HepG2 (cell line): ENCODE measurements around the gene FGD4. TPM values are rescaled to one million over a fixed set of nuclear protein-coding genes. Genes with fewer than 3 reads are reported as not detected.

ENCODE experiments used
- ATAC-seq: fragments of 200-7000 bp; cut with Tn5 transposase; 3 replicates; pipeline ENCODE4 v1.9.1; 2020; ENCODE audit warnings: mild to moderate bottlenecking, moderate library complexity
- BruUV-seq: library from RNA; stranded (reverse); fragments of 400-500 nt; replicated peaks from 2 replicates; lab custom pipeline; 2021; lab: Mats Ljungman, UMichigan
- CTCF ChIA-PET: fragments of 300-600 bp; formaldehyde crosslinking; extraction: SDS; loops from one replicate; lab custom pipeline; 2021; ENCODE audit warnings: low total read pairs, inconsistent platforms, low intra/inter-chr PET ratio; lab: Yijun Ruan, JAX
- POLR2A ChIA-PET: fragments of 350-600 bp; sonication (Branson Sonifier 250); formaldehyde crosslinking; loops from one replicate; lab custom pipeline; 2020; ENCODE audit warnings: antibody characterized with exemption, inconsistent platforms; lab: Yijun Ruan, JAX
- DNase-seq: peaks from one replicate; pipeline ENCODE4 v3.0.0-alpha.2; 2015; ENCODE audit warnings: low spot score
- FAIRE-seq: peaks from 3 replicates; lab custom pipeline; 2011; peaks lifted over from hg19 to GRCh38; lab: Jason Lieb, UNC
- H2AFZ ChIP-seq: one replicate; pipeline ENCODE4 v1.6.1; 2011; ENCODE audit warnings: low read length, inconsistent platforms
- H3K27ac ChIP-seq: fragments of 300-600 bp; 3 replicates; pipeline ENCODE4 v1.8.0; 2011; ENCODE audit warnings: mixed run types, mild to moderate bottlenecking, mixed read lengths, low read length, inconsistent platforms; ENCODE audit not compliant: insufficient read depth; ENCODE audit errors: extremely low read length
- H3K27me3 ChIP-seq, 2 experiments: fragments of 200-600 bp in 1 of 2; 2 replicates in 1 of 2; 3 replicates in 1 of 2; pipeline versions ENCODE4 v1.6.0 to v1.8.0; 2011; ENCODE audit warnings: low read length in 2 of 2, mild to moderate bottlenecking in 2 of 2, moderate library complexity in 2 of 2, inconsistent platforms in 1 of 2; ENCODE audit not compliant: insufficient read depth in 2 of 2, control insufficient read depth in 1 of 2
- H3K36me3 ChIP-seq, 2 experiments: fragments of 200-600 bp in 1 of 2; replicated peaks in 1 of 2; 2 replicates in 1 of 2; 3 replicates in 1 of 2; pipeline versions ENCODE4 v1.5.1 to v1.8.0; 2011; ENCODE audit warnings: low read length in 2 of 2, inconsistent platforms in 1 of 2; ENCODE audit not compliant: insufficient read depth in 2 of 2, control insufficient read depth in 1 of 2
- H3K4me1 ChIP-seq: 2 replicates; pipeline ENCODE4 v1.5.1; 2012; ENCODE audit warnings: low read length, inconsistent platforms; ENCODE audit not compliant: insufficient read depth
- H3K4me2 ChIP-seq: 2 replicates; pipeline ENCODE4 v1.6.0; 2011; ENCODE audit warnings: low read depth, low read length, inconsistent platforms
- H3K4me3 ChIP-seq, 3 experiments: fragments of 200-600 bp in 1 of 3; sonication (generic), shearing (Covaris generic) in 1 of 3; replicated peaks in 1 of 3; 2 replicates each; pipeline ENCODE4 v1.5.1; 2011 to 2016; ENCODE audit warnings: low read length in 3 of 3, inconsistent platforms in 2 of 3, low read depth in 2 of 3, mild to moderate bottlenecking in 2 of 3, control low read depth in 1 of 3, mixed read lengths in 1 of 3; ENCODE audit not compliant: insufficient read depth in 1 of 3
- H3K79me2 ChIP-seq: one replicate; pipeline ENCODE4 v1.6.1; 2011; ENCODE audit warnings: low read length, inconsistent platforms; ENCODE audit not compliant: insufficient read depth
- H3K9ac ChIP-seq: 2 replicates; pipeline ENCODE4 v1.6.0; 2011; ENCODE audit warnings: mild to moderate bottlenecking, low read depth, low read length, inconsistent platforms; ENCODE audit not compliant: insufficient read depth
- H3K9me3 ChIP-seq: 2 replicates; pipeline ENCODE4 v1.5.1; 2012; ENCODE audit warnings: mild to moderate bottlenecking, low read length
- H4K20me1 ChIP-seq: 2 replicates; pipeline ENCODE4 v1.6.0; 2011; ENCODE audit warnings: inconsistent platforms, mild to moderate bottlenecking, low read length, moderate library complexity; ENCODE audit not compliant: insufficient read depth
- ATF7 ChIP-seq, 2 experiments: fragments of 450-650 bp in 1 of 2; sonication (generic) in 1 of 2; formaldehyde crosslinking in 1 of 2; IDR thresholded peaks; 2 replicates each; pipeline versions ENCODE4 v1.4.0 to v1.6.1; 2016 to 2020; ENCODE audit warnings: antibody characterized with exemption in 1 of 2, mild to moderate bottlenecking in 1 of 2, missing genetic modification reagents in 1 of 2
- CAMTA2 ChIP-seq: sonication (generic); formaldehyde crosslinking; IDR thresholded peaks from 2 replicates; pipeline ENCODE4 v1.4.0; 2020; ENCODE audit warnings: mild to moderate bottlenecking, missing genetic modification reagents, borderline replicate concordance
- ELK4 ChIP-seq: sonication (generic); formaldehyde crosslinking; IDR thresholded peaks from 2 replicates; pipeline ENCODE4 v1.9.0; 2021; ENCODE audit warnings: missing genetic modification reagents, borderline replicate concordance
- FLYWCH1 ChIP-seq: sonication (generic); formaldehyde crosslinking; IDR thresholded peaks from 2 replicates; pipeline ENCODE4 v1.8.1; 2023; ENCODE audit warnings: mild to moderate bottlenecking, missing genetic modification reagents
- GFI1 ChIP-seq: sonication (generic); formaldehyde crosslinking; IDR thresholded peaks from 2 replicates; pipeline ENCODE4 v1.5.0; 2020; ENCODE audit warnings: missing genetic modification reagents, mild to moderate bottlenecking, borderline replicate concordance
- ZNF20 ChIP-seq: sonication (generic); formaldehyde crosslinking; IDR thresholded peaks from 2 replicates; pipeline ENCODE4 v1.4.0; 2020; ENCODE audit warnings: mild to moderate bottlenecking, moderate library complexity, missing genetic modification reagents
- ZNF263 ChIP-seq: sonication (generic); formaldehyde crosslinking; IDR thresholded peaks from 2 replicates; pipeline ENCODE4 v1.4.0; 2020; ENCODE audit warnings: missing genetic modification reagents
- ZNF543 ChIP-seq: sonication (generic); formaldehyde crosslinking; IDR thresholded peaks from 2 replicates; pipeline ENCODE4 v1.4.0; 2020; ENCODE audit warnings: mild to moderate bottlenecking, missing genetic modification reagents
- ZNF605 ChIP-seq: sonication (generic); formaldehyde crosslinking; IDR thresholded peaks from 2 replicates; pipeline ENCODE4 v1.8.0; 2022; ENCODE audit warnings: mild to moderate bottlenecking, missing genetic modification reagents
- ZNF674 ChIP-seq: sonication (generic); formaldehyde crosslinking; IDR thresholded peaks from 2 replicates; pipeline ENCODE4 v1.5.0; 2020; ENCODE audit warnings: low read depth, mild to moderate bottlenecking, missing genetic modification reagents
- ZNF790 ChIP-seq: sonication (generic); formaldehyde crosslinking; IDR thresholded peaks from 2 replicates; pipeline ENCODE4 v1.8.0; 2022; ENCODE audit warnings: missing genetic modification reagents, mild to moderate bottlenecking, borderline replicate concordance
- ZNF83 ChIP-seq: sonication (generic); formaldehyde crosslinking; IDR thresholded peaks from 2 replicates; pipeline ENCODE4 v1.4.0; 2020; ENCODE audit warnings: missing genetic modification reagents, mild to moderate bottlenecking, borderline replicate concordance
- in situ Hi-C: cut with HindIII; loops from 2 replicates; pipeline ENCODE4 v1.10.0; 2017; ENCODE audit warnings: low pct_unique_long_range_greater_than_20kb; ENCODE audit not compliant: extremely low pct_ligation_motif_present
- intact Hi-C: fragments of 100-400 bp; cut with micrococcal nuclease; formaldehyde crosslinking; loops from one replicate; pipeline ENCODE4 v1.10.0; 2022; ENCODE audit not compliant: unreplicated experiment
- polyA plus RNA-seq, 8 experiments: library from polyadenylated mRNA; depleted of rRNA in 3 of 8; stranded (reverse) in 7 of 8; unstranded in 1 of 8; fragments of >200 nt; fragmentation: Illumina TruSeq in 4 of 8; extraction: Trizol in 4 of 8; gene quantifications; 2 replicates each; pipeline versions ENCODE4 v1.2.1 to v1.2.3, GENCODE V29; 2011 to 2016; ENCODE audit warnings: low read depth in 4 of 8, missing spikeins in 1 of 8, mixed read lengths in 1 of 8; ENCODE audit not compliant: insufficient read depth in 1 of 8
- total RNA-seq, 5 experiments: library from RNA; depleted of rRNA; stranded (reverse); fragments of >200 nt; fragmentation: Illumina TruSeq; extraction: Trizol; gene quantifications; 2 replicates each; pipeline ENCODE4 v1.2.3, GENCODE V29; 2016; ENCODE audit warnings: low read depth in 1 of 5
- TF ChIP-seq, protein P1 (sequence below): sonication (generic); formaldehyde crosslinking; IDR thresholded peaks from 2 replicates; pipeline ENCODE4 v1.8.0; 2022; ENCODE audit warnings: mild to moderate bottlenecking, missing genetic modification reagents
- TF ChIP-seq, protein P2 (sequence below), 2 experiments: IDR thresholded peaks; 2 replicates each; pipeline ENCODE4 v1.6.1; 2011 to 2012; ENCODE audit warnings: low read length in 2 of 2, borderline replicate concordance in 1 of 2, low read depth in 1 of 2, mild to moderate bottlenecking in 1 of 2, moderate library complexity in 1 of 2

The FGD4 gene
- total and polyA plus RNA-seq, 2 of the 13 experiments (the other 11 are each of a cell fraction or from before 2014, with no cell fraction given), result 4.6 to 6.6 TPM

DNA sequence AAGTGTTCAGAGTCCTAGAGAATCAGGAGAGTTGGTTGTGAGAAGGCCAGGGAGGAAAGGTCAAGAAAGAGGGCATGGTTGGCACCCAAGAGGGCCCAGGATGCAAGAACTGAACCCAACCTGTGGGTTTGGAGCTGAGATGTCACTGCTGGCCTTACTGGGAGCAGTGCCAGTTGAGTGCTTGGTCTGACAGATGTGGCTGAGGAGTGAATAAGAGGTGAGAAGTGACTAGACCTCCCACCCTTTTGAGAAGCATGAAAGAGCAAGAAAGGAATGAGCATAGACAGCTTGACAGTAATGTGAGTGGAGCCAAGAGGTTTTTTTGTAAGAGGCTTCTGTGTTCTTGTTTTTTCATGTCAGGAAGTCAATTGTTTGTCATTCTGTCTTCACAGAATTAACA, 95.3 kb downstream of the FGD4 start:
- no peak overlapping the region for H3K4me3 ChIP-seq
- no TSS peak for BruUV-seq
- in situ Hi-C loops, result no loop called here

More for the DNA sequence above, 95.3 kb downstream of the FGD4 start:
- Histone ChIP-seq H3K9ac (no peak overlapping the region), H3K27me3 (no peaks in the 10 kb centered on the region), H3K27ac (no peak overlapping the region), H2AFZ (no peak overlapping the region), H3K79me2 (no peaks in the 10 kb centered on the region), H3K4me1 (peaks cover 6% of the 10 kb centered on the region), H4K20me1 (no peaks in the 10 kb centered on the region), H3K36me3 (no peaks in the 10 kb centered on the region), H3K4me2 (no peak overlapping the region), H3K9me3 (no peaks in the 10 kb centered on the region)
- TF ChIP-seq ZNF20 (CRISPR knock-in tag) (no peak), ZNF605 (no peak), ELK4 (CRISPR knock-in tag) (no peak), ZNF263 (CRISPR knock-in tag) (no peak), GFI1 (CRISPR knock-in tag) (no peak), CAMTA2 (CRISPR knock-in tag) (no peak), ZNF83 (no peak), FLYWCH1 (CRISPR knock-in tag) (no peak), ZNF543 (CRISPR knock-in tag) (no peak), ZNF790 (CRISPR knock-in tag) (no peak), ZNF674 (CRISPR knock-in tag) (no peak), ATF7 (IDR thresholded peaks at IDR 0.05) (no peak), ATF7 (CRISPR knock-in tag; IDR thresholded peaks at IDR 0.05) (no peak)
- TF ChIP-seq, protein P1, sequence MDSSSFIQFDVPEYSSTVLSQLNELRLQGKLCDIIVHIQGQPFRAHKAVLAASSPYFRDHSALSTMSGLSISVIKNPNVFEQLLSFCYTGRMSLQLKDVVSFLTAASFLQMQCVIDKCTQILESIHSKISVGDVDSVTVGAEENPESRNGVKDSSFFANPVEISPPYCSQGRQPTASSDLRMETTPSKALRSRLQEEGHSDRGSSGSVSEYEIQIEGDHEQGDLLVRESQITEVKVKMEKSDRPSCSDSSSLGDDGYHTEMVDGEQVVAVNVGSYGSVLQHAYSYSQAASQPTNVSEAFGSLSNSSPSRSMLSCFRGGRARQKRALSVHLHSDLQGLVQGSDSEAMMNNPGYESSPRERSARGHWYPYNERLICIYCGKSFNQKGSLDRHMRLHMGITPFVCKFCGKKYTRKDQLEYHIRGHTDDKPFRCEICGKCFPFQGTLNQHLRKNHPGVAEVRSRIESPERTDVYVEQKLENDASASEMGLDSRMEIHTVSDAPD (CRISPR knock-in tag), result no peak
- TF ChIP-seq, protein P2, sequence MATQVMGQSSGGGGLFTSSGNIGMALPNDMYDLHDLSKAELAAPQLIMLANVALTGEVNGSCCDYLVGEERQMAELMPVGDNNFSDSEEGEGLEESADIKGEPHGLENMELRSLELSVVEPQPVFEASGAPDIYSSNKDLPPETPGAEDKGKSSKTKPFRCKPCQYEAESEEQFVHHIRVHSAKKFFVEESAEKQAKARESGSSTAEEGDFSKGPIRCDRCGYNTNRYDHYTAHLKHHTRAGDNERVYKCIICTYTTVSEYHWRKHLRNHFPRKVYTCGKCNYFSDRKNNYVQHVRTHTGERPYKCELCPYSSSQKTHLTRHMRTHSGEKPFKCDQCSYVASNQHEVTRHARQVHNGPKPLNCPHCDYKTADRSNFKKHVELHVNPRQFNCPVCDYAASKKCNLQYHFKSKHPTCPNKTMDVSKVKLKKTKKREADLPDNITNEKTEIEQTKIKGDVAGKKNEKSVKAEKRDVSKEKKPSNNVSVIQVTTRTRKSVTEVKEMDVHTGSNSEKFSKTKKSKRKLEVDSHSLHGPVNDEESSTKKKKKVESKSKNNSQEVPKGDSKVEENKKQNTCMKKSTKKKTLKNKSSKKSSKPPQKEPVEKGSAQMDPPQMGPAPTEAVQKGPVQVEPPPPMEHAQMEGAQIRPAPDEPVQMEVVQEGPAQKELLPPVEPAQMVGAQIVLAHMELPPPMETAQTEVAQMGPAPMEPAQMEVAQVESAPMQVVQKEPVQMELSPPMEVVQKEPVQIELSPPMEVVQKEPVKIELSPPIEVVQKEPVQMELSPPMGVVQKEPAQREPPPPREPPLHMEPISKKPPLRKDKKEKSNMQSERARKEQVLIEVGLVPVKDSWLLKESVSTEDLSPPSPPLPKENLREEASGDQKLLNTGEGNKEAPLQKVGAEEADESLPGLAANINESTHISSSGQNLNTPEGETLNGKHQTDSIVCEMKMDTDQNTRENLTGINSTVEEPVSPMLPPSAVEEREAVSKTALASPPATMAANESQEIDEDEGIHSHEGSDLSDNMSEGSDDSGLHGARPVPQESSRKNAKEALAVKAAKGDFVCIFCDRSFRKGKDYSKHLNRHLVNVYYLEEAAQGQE (IDR thresholded peaks at IDR 0.05; ENCODE audit: borderline replicate concordance in 1 of 2, low read depth in 1 of 2, low read length in 2 of 2), result no peak
- ATAC-seq (no peak), DNase-seq (no peak), FAIRE-seq (no peak)
- intact Hi-C loops, result no loop called here
- CTCF ChIA-PET, result no interaction called here
- POLR2A ChIA-PET, result no interaction called here
